NCI-H2227 (cell line): ENCODE data around the gene CCDC28B.
A peak's percentile ranks its signal among the peaks of the same experiment; 100 is the strongest.
"Not testable (repeated sequence)": the region's sequence is repeated elsewhere in the genome, so short reads cannot be mapped to it uniquely, and the experiment has no call there.

Source experiments
- DNase-seq: peaks from one replicate; lab custom pipeline; 2025; ENCODE audit not compliant: unreplicated experiment; lab: John Stamatoyannopoulos, UW

CCDC28B gene

GRCh38 chr1:32200226-32201010 is at the start of gene CCDC28B:
Gene CCDC28B, plus strand, starts transcription at chr1:32200595. Its CDS starts 1,341 bp downstream, at chr1:32201936.
- DNase-seq: peak; percentile 79

- no peak for DNase-seq
Observed at GRCh38 chr1:32150847-32151246, 49.5 kb upstream of the CCDC28B start.

- DNase-seq: peak; percentile 54
Observed at GRCh38 chr1:32151319-32151787, 49.0 kb upstream of the CCDC28B start.

GRCh38 chr1:32159189-32159588 is 41.2 kb upstream of the CCDC28B start:
- DNase-seq: no peak

GRCh38 chr1:32163405-32163804 is 37.0 kb upstream of the CCDC28B start:
- DNase-seq: no peak

GRCh38 chr1:32165633-32166032 is 34.8 kb upstream of the CCDC28B start:
- DNase-seq: not testable (repeated sequence)

- no peak for DNase-seq
Observed at GRCh38 chr1:32170991-32171390, 29.4 kb upstream of the CCDC28B start.

GRCh38 chr1:32172621-32173245 is 27.7 kb upstream of the CCDC28B start:
- DNase-seq: no peak

GRCh38 chr1:32178380-32179192 is 21.8 kb upstream of the CCDC28B start:
- no peak for DNase-seq

GRCh38 chr1:32179193-32179442 is 21.3 kb upstream of the CCDC28B start:
- no peak for DNase-seq

GRCh38 chr1:32179443-32180185 is 20.8 kb upstream of the CCDC28B start, which contains the start of gene TXLNA:
Gene TXLNA, plus strand, starts transcription at chr1:32179675. Its CDS starts 671 bp downstream, at chr1:32180346.
- DNase-seq: peak; percentile 97

- peak; percentile 64 for DNase-seq
Observed at GRCh38 chr1:32180186-32181060, 20.0 kb upstream of the CCDC28B start.

- DNase-seq: no peak
Observed at GRCh38 chr1:32181065-32181464, 19.3 kb upstream of the CCDC28B start.

GRCh38 chr1:32181563-32181962 is 18.8 kb upstream of the CCDC28B start:
- no peak for DNase-seq

- DNase-seq: no peak
Observed at GRCh38 chr1:32182060-32182459, 18.3 kb upstream of the CCDC28B start.

GRCh38 chr1:32184650-32185049 is 15.7 kb upstream of the CCDC28B start:
- no peak for DNase-seq

GRCh38 chr1:32186077-32186476 is 14.3 kb upstream of the CCDC28B start:
- no peak for DNase-seq

- DNase-seq: no peak
Observed at GRCh38 chr1:32186491-32186890, 13.9 kb upstream of the CCDC28B start.

GRCh38 chr1:32187850-32188249 is 12.5 kb upstream of the CCDC28B start:
- no peak for DNase-seq
